GM12878 (cell line): Measurements from ENCODE around the gene PPIP5K2. TPM values are rescaled to one million over a fixed set of nuclear protein-coding genes. Genes with fewer than 3 reads are reported as not detected.

ENCODE experiments used
- ATAC-seq: fragments of 200-7000 bp; cut with Tn5 transposase; 3 replicates; pipeline ENCODE4 v1.9.1; 2020; ENCODE audit warnings: mild to moderate bottlenecking, moderate library complexity
- BruUV-seq: library from RNA; stranded (reverse); fragments of 400-500 nt; replicated peaks from 2 replicates; lab custom pipeline; 2021; lab: Mats Ljungman, UMichigan
- CTCF ChIA-PET: fragments of 300-600 bp; sonication (Branson Sonifier 250); formaldehyde crosslinking; extraction: SDS; loops from one replicate; lab custom pipeline; 2021; ENCODE audit warnings: inconsistent platforms; lab: Yijun Ruan, JAX
- POLR2A ChIA-PET: fragments of 350-600 bp; formaldehyde crosslinking; extraction: SDS; loops from one replicate; lab custom pipeline; 2021; ENCODE audit warnings: inconsistent platforms; lab: Charles Lee
- RAD21 ChIA-PET: fragments of 300-600 bp; sonication (Branson Sonifier 250); formaldehyde crosslinking; loops from one replicate; lab custom pipeline; 2023; ENCODE audit warnings: antibody characterized with exemption; ENCODE audit not compliant: unreplicated experiment; lab: Charles Lee
- SMC1A ChIA-PET: fragments of 300-600 bp; sonication (Branson Sonifier 250); formaldehyde crosslinking; loops from one replicate; lab custom pipeline; 2023; ENCODE audit not compliant: unreplicated experiment, uncharacterized antibody; lab: Charles Lee
- DNase-seq: peaks from one replicate; pipeline ENCODE4 v3.0.0-alpha.2; 2011; ENCODE audit warnings: low read depth, low spot score
- FAIRE-seq: peaks from 3 replicates; lab custom pipeline; 2011; peaks lifted over from hg19 to GRCh38; lab: Jason Lieb, UNC
- H2AFZ ChIP-seq: 2 replicates; pipeline ENCODE4 v1.6.0; 2011; ENCODE audit warnings: low read depth, low read length, control low read depth; ENCODE audit not compliant: control insufficient read depth
- H3K27ac ChIP-seq: 2 replicates; pipeline ENCODE4 v1.5.1; 2011; ENCODE audit warnings: control low read depth; ENCODE audit not compliant: control insufficient read depth, insufficient read depth
- H3K27me3 ChIP-seq, 2 experiments: replicated peaks in 1 of 2; 2 replicates each; pipeline versions ENCODE4 v1.6.0 to v1.6.1; 2011; ENCODE audit warnings: low read length in 1 of 2; ENCODE audit not compliant: control insufficient read depth in 2 of 2, insufficient read depth in 2 of 2
- H3K36me3 ChIP-seq, 2 experiments: 2 replicates each; pipeline ENCODE4 v1.5.1; 2011; ENCODE audit warnings: low read length in 1 of 2; ENCODE audit not compliant: control insufficient read depth in 2 of 2, insufficient read depth in 2 of 2
- H3K4me1 ChIP-seq: 2 replicates; pipeline ENCODE4 v1.6.1; 2011; ENCODE audit warnings: mild to moderate bottlenecking, low read length, moderate library complexity, mixed read lengths; ENCODE audit not compliant: control insufficient read depth, insufficient read depth
- H3K4me2 ChIP-seq: 2 replicates; pipeline ENCODE4 v1.6.0; 2011; ENCODE audit warnings: control low read depth; ENCODE audit not compliant: control insufficient read depth, insufficient read depth
- H3K4me3 ChIP-seq: fragments of 200-600 bp; sonication (generic); 2 replicates; pipeline ENCODE4 v1.5.1; 2016
- H3K79me2 ChIP-seq: 2 replicates; pipeline ENCODE4 v1.6.0; 2011; ENCODE audit warnings: low read length; ENCODE audit not compliant: control insufficient read depth, insufficient read depth
- H3K9ac ChIP-seq: 2 replicates; pipeline ENCODE4 v1.8.0; 2011; ENCODE audit warnings: low read length, control low read depth, mixed read lengths; ENCODE audit not compliant: control insufficient read depth, insufficient read depth
- H3K9me3 ChIP-seq: replicated peaks from 3 replicates; pipeline ENCODE4 v1.5.1; 2011; ENCODE audit warnings: mild to moderate bottlenecking, low read length; ENCODE audit not compliant: control insufficient read depth, insufficient read depth
- H4K20me1 ChIP-seq: 2 replicates; pipeline ENCODE4 v1.6.0; 2011; ENCODE audit not compliant: control insufficient read depth, insufficient read depth
- DPF2 ChIP-seq: fragments of 450-650 bp; IDR thresholded peaks from 2 replicates; pipeline ENCODE4 v1.6.1; 2017; ENCODE audit warnings: mild to moderate bottlenecking
- FOXM1 ChIP-seq: IDR thresholded peaks from 2 replicates; pipeline ENCODE4 v1.6.1; 2012; ENCODE audit warnings: low read depth, mild to moderate bottlenecking, inconsistent platforms, low read length, moderate library complexity
- KAT2A ChIP-seq: conservative IDR thresholded peaks from 2 replicates; pipeline ENCODE4 v1.6.1; 2011; ENCODE audit warnings: low read depth, low read length; ENCODE audit not compliant: control insufficient read depth
- NBN ChIP-seq: fragments of 450-650 bp; IDR thresholded peaks from 2 replicates; pipeline ENCODE4 v1.6.1; 2016
- NFYA ChIP-seq: IDR thresholded peaks from 2 replicates; pipeline ENCODE4 v1.6.1; 2011; ENCODE audit warnings: low read depth, mild to moderate bottlenecking, low read length, improper control_type of control experiment, borderline replicate concordance
- POLR2AphosphoS5 ChIP-seq: IDR thresholded peaks from 2 replicates; pipeline ENCODE4 v1.6.1; 2011; ENCODE audit warnings: mild to moderate bottlenecking, low read length, inconsistent platforms
- RCOR1 ChIP-seq: conservative IDR thresholded peaks from 2 replicates; pipeline ENCODE4 v1.6.1; 2012; ENCODE audit warnings: low read depth, low read length, improper control_type of control experiment
- RFX5 ChIP-seq: IDR thresholded peaks from 2 replicates; pipeline ENCODE4 v1.6.1; 2011; ENCODE audit warnings: low read depth, low read length, improper control_type of control experiment
- YBX1 ChIP-seq: fragments of 450-650 bp; IDR thresholded peaks from 2 replicates; pipeline ENCODE4 v1.6.1; 2016; ENCODE audit warnings: antibody characterized with exemption
- ZNF622 ChIP-seq: fragments of 450-650 bp; IDR thresholded peaks from 2 replicates; pipeline ENCODE4 v1.6.1; 2017; ENCODE audit warnings: mild to moderate bottlenecking, inconsistent platforms
- WGBS: methylation state at CpG from one replicate; pipeline ENCODE4 v1.1.6; 2016; ENCODE audit warnings: low lambda C conversion rate; ENCODE audit not compliant: insufficient replicate concordance, insufficient coverage; ENCODE audit errors: missing lambda C conversion rate; 5-methylcytosine and 5-hydroxymethylcytosine counted together
- in situ Hi-C: fragments of 300-500 bp; cut with MboI; formaldehyde crosslinking; loops from 9 replicates; pipeline ENCODE4 v1.14.3; 2018; ENCODE audit warnings: mixed read lengths
- intact Hi-C: fragments of 100-400 bp; cut with micrococcal nuclease; formaldehyde crosslinking; loops from one replicate; pipeline ENCODE4 v1.14.2; 2022; ENCODE audit not compliant: unreplicated experiment
- polyA plus RNA-seq, 11 experiments: library from polyadenylated mRNA; depleted of rRNA in 4 of 11; unstranded in 6 of 11; stranded (reverse) in 5 of 11; fragments of >200 nt; fragmentation: Nextera tagmentation in 4 of 11; fragmentation: Illumina TruSeq in 1 of 11; extraction: Ambion mirVana in 4 of 11; extraction: Trizol in 1 of 11; gene quantifications; 1 replicate in 1 of 11; 2 replicates in 10 of 11; pipeline versions ENCODE4 v1.2.1 to v1.2.3, GENCODE V29; 2011 to 2016; ENCODE audit warnings: inconsistent platforms in 2 of 11, missing spikeins in 2 of 11, low read depth in 1 of 11
- total RNA-seq, 4 experiments: library from RNA; depleted of rRNA in 3 of 4; stranded (reverse); fragments of >200 nt in 3 of 4; fragmentation: Illumina TruSeq in 1 of 4; extraction: Trizol in 1 of 4; gene quantifications; 2 replicates each; pipeline versions ENCODE4 v1.2.1 to v1.2.3, GENCODE V29; 2013 to 2021
- TF ChIP-seq, protein P1 (sequence below): IDR thresholded peaks from 2 replicates; pipeline ENCODE4 v1.6.1; 2011; ENCODE audit warnings: borderline replicate concordance, low read depth, mild to moderate bottlenecking, moderate library complexity, mixed read lengths, low read length; ENCODE audit not compliant: insufficient read depth; ENCODE audit errors: extremely low read length
- TF ChIP-seq, protein P2 (sequence below): IDR thresholded peaks from 2 replicates; pipeline ENCODE4 v1.6.1; 2012; ENCODE audit warnings: low read depth, low read length, improper control_type of control experiment
- TF ChIP-seq, protein P3 (sequence below): fragments of 450-650 bp; IDR thresholded peaks from 2 replicates; pipeline ENCODE4 v1.6.1; 2017; ENCODE audit warnings: borderline replicate concordance

Gene PPIP5K2
- total and polyA plus RNA-seq, 10 of the 15 experiments (the other 5 are each of a cell fraction or from before 2014, with no cell fraction given), result 27.7 to 87.3 (median 58.6) TPM

DNA sequence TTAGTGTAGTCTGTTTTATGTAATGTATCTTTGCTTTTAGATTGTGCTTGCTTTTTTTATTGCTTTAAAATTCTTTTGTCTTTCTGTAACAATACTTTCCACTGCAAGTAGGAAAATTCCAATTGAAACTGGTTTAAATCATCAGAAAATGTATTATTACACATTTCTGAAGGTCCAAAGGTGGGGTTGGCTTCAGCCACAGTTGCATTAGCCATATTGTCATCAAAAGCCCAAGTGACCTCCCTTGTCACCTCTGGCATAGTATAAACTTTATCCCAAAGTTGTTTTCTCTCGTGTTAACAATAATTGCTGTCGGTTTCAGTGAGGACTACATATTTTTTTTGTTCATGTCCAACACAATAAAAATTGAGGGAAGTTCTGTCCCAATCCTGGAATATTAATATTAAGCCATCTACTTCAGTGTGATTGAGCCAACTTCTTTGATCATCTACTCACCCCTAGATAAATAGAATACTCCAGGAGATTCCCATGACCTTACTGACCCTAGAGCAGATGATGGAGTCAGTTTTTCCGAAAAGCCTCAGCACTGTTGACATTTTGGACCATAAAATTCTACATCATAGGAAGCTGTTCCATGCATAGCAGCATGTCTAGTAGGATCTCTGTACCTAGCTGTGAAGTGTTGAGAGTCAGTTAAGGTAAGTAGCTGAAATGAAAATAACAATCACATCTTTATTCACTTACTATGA, 86.0 kb downstream of the PPIP5K2 start:
- ChIA-PET SMC1A (interaction anchor here (1.0 to 1.1 kb wide), 3 partner anchors 9 to 68 kb away, joined by 3 to 4 read pairs (median 3); no protein-coding TSS in a partner anchor), RAD21 (no interaction called here), CTCF (no interaction called here), POLR2A (no interaction called here)
- no peak overlapping the region for H2AFZ ChIP-seq
- no peak overlapping the region for H3K27ac ChIP-seq
- H3K79me2 ChIP-seq, result no peaks in the 10 kb centered on the region
- no peaks in the 10 kb centered on the region for H3K27me3 ChIP-seq
- ATAC-seq, result no peak
- no peak overlapping the region for H3K9ac ChIP-seq
- in situ Hi-C loops (no loop called here), intact Hi-C loops (no loop called here)
- no peak overlapping the region for H3K4me3 ChIP-seq
- WGBS, result 92% methylated on average over 3 of the region's 3 CpGs
- no TSS peak for BruUV-seq
- no peak overlapping the region for H3K4me2 ChIP-seq
- peaks cover 0 to 4% of the 10 kb centered on the region in 2 experiments; a peak in 1 of 4 replicates for H3K36me3 ChIP-seq
- no peak for DNase-seq
- TF ChIP-seq DPF2 (no peak), NBN (no peak)
- H3K9me3 ChIP-seq, result no peaks in the 10 kb centered on the region
- H3K4me1 ChIP-seq, result no peaks in the 10 kb centered on the region
- FAIRE-seq, result no peak
- H4K20me1 ChIP-seq, result no peaks in the 10 kb centered on the region

DNA sequence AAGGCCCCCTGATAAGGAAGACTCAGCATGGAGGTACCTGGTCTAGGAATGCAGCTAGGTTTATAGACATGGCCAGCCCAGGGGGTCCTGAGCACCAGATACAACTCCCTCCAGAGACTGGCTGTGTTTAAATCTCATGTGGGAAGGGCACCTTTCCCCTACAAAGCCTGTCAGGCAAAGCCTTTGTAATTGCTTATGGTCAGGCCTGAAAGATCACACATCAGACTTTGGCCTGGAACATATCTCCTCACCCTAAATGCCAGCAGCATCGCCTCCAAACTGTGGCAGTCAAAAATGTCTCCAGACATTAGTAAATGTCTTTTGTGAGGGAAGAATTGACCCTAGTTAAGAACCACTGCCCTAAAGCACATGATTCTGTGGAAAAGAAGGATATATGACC, 86.9 kb downstream of the PPIP5K2 start:
- BruUV-seq, result no TSS peak
- Histone ChIP-seq H3K4me1 (no peaks in the 10 kb centered on the region), H2AFZ (no peak overlapping the region), H3K27ac (no peak overlapping the region), H3K9ac (no peak overlapping the region), H3K4me2 (no peak overlapping the region), H3K9me3 (no peaks in the 10 kb centered on the region), H4K20me1 (no peaks in the 10 kb centered on the region), H3K4me3 (no peak overlapping the region), H3K27me3 (no peaks in the 10 kb centered on the region), H3K79me2 (no peaks in the 10 kb centered on the region), H3K36me3 (peaks cover 0 to 2% of the 10 kb centered on the region in 2 experiments; a peak in 1 of 4 replicates)
- ChIA-PET RAD21 (interaction anchor here (1.2 kb wide), 1 partner anchor 18 kb away, joined by 5 read pairs; no protein-coding TSS in a partner anchor), POLR2A (no interaction called here), CTCF (interaction anchor here (1.8 to 2.0 kb wide), 2 partner anchors 10 to 17 kb away, joined by 5 to 9 read pairs; no protein-coding TSS in a partner anchor), SMC1A (interaction anchor here (1.0 to 1.6 kb wide), 4 partner anchors 10 to 69 kb away, joined by 3 to 5 read pairs (median 4); no protein-coding TSS in a partner anchor)
- FAIRE-seq (no peak), ATAC-seq (peak; percentile 23; the same call in 2 of the 3 replicates), DNase-seq (no peak)
- TF ChIP-seq, protein P1, sequence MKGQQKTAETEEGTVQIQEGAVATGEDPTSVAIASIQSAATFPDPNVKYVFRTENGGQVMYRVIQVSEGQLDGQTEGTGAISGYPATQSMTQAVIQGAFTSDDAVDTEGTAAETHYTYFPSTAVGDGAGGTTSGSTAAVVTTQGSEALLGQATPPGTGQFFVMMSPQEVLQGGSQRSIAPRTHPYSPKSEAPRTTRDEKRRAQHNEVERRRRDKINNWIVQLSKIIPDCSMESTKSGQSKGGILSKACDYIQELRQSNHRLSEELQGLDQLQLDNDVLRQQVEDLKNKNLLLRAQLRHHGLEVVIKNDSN, result no peak
- TF ChIP-seq ZNF622 (no peak), YBX1 (no peak), RCOR1 (no peak), NFYA (no peak), KAT2A (no peak), RFX5 (no peak), POLR2AphosphoS5 (no peak), FOXM1 (no peak)
- TF ChIP-seq, protein P2, sequence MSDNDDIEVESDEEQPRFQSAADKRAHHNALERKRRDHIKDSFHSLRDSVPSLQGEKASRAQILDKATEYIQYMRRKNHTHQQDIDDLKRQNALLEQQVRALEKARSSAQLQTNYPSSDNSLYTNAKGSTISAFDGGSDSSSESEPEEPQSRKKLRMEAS, result no peak
- TF ChIP-seq, protein P3, sequence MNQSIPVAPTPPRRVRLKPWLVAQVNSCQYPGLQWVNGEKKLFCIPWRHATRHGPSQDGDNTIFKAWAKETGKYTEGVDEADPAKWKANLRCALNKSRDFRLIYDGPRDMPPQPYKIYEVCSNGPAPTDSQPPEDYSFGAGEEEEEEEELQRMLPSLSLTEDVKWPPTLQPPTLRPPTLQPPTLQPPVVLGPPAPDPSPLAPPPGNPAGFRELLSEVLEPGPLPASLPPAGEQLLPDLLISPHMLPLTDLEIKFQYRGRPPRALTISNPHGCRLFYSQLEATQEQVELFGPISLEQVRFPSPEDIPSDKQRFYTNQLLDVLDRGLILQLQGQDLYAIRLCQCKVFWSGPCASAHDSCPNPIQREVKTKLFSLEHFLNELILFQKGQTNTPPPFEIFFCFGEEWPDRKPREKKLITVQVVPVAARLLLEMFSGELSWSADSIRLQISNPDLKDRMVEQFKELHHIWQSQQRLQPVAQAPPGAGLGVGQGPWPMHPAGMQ, result no peak
- intact Hi-C loops, result no loop called here
- in situ Hi-C loops, result no loop called here
- 95% methylated on average over 1 of the region's 1 CpG for WGBS
